Left ventricle myocardium superior (tissue), 1 donor: ENCODE measurements around the gene SUN2. TPM values are rescaled to one million over a fixed set of nuclear protein-coding genes. Genes with fewer than 3 reads are reported as not detected.
A peak's percentile ranks its signal among the peaks of the same experiment; 100 is the strongest.

Experiments used
- ATAC-seq: fragments of 200-7000 bp; cut with Tn5 transposase; one replicate; pipeline ENCODE4 v1.9.1; 2020; ENCODE audit warnings: mild to moderate bottlenecking, moderate library complexity
- DNase-seq: peaks from one replicate; pipeline ENCODE4 v3.0.0-alpha.2; 2020
- intact Hi-C: fragments of 100-400 bp; cut with micrococcal nuclease; formaldehyde crosslinking; loops from one replicate; pipeline ENCODE4 v1.11.0; 2022
- total RNA-seq: library from RNA; stranded (reverse); fragmentation: NEBNext Ultra II Directional; extraction: Animal tissue kit (Norgen Biotek cat#: 25700); gene quantifications from one replicate; pipeline ENCODE4 v1.2.1, GENCODE V29; 2021
- donor health status: DM: no; HTN: yes; CAD: no; lungs with severe emphysema.

The SUN2 gene
- total RNA-seq, 1 donor from 2014 or later = 109 TPM

DNA sequence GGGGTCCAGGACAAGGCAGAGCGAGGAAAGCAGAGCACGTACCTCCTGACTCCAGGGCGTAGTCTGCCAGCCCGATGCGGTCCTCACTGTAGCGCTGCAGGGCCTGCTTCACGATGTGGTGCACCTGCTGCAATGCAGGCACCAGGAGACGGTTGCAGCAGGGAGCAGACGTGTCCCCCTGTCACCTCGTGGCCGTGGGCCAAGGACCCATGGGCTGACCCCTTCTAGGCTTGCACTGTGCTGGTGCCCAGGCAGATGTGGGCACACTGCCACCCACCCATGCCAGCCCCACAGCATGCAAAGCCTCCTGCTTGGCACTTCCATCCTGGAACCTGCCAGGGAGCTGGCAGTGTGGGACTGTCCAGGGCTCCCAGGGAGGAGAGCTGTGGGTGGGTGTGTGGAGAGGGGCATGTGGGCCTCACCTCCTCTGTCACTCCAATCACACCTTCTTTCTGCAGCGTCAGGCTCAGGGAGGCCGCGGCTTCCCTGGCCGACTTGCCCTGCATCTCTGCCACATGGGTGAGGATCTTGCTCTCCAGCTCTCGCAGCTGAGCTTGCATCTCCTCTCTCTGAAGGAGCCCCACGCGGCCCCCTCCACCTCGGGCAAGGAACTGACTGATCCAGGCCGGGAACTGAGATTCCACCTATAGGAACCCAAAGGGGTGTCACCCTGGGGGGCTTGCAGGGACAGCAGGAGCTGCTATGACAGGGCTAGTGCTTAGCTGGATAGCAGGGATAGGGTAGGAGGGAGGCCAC is 16.3 kb downstream of the SUN2 start:
- intact Hi-C loops = no loop called here
- DNase-seq = peak; percentile 72
- ATAC-seq = peak; percentile 70

DNA sequence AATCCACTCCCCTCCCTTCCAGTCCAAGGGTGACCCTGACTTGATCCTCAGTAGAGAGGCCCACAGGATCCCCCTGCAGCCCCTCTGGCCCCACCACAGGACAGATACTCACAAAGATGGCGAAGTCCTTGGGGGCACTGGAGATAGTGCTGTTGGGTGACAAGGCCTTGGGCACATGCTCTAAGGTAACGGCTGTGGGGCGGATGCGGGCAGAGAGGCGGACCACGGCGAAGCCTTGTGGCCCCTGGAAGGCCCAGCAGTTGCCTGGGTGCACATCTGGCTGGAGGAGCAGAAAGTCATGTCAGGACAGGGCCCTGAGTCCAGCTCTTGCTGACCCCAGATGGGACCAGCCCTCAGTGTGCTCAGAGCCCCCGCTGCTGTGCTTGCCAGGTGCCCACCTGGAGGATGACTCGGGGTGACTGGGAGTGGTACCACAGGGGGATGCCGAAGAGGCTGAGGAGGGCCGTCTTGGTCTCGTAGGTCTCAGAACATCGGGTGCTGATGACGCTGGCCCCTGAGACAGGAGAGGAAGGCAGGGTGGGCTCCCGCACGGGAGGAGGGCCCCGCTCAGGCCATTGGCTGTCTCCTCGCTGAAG is 17.2 kb downstream of the SUN2 start:
- no peak for ATAC-seq
- intact Hi-C loops = no loop called here
- DNase-seq = no peak

DNA sequence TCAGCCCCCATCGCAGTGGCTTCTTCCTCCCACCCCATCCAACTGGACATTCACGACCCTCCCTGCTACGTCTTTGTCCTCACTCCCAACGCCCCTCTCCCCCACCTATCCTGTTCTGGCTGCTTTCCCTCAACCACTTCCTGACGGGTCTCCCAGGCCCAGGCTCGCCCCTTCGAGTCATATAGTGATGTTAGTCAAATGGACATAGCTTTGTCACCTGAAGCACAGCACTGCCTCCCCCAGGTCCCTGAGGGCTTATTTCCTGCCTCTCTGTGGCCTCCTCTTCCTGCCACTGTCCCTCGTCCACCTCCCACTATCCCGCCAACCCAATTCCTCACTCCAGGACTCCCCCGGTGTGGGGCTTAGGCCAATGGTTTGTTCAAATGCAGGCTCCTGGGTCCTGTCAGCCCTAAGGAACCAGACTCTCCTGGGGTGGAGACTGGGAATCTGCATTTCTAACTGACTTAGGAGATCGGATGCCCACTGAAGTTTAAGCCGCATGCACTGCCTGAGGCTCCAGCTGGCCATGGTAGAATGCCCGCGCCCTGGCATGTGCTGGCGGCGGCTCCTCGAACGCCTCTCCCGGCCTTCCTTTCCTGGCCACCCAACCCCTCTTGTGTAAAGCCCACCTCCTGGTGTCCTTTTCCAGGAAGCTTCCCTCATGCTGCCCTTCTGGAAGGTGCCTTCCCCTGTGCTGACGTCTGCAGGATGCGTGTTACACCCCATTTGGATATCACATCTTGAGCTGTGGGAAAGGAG is 18.3 kb downstream of the SUN2 start:
- no peak for ATAC-seq
- intact Hi-C loops = no loop called here
- DNase-seq = no peak

DNA sequence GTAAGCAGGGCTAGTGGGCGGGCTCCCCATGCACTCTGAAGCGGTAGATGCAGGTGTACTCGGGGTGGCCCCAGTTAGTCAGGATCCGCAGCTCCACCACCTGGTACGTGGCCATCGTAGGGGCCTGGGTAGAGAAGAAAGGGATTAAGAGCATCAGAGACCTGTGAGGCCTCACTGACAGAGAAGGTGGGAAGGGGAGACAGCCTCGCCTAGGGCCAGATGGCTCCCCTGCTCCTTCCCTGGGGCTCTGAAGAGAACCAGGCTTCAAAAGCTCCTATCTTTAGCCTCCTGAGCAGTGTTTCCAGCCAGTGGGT is 19.6 kb downstream of the SUN2 start:
- DNase-seq (no peak), ATAC-seq (no peak)
- intact Hi-C loops = no loop called here

DNA sequence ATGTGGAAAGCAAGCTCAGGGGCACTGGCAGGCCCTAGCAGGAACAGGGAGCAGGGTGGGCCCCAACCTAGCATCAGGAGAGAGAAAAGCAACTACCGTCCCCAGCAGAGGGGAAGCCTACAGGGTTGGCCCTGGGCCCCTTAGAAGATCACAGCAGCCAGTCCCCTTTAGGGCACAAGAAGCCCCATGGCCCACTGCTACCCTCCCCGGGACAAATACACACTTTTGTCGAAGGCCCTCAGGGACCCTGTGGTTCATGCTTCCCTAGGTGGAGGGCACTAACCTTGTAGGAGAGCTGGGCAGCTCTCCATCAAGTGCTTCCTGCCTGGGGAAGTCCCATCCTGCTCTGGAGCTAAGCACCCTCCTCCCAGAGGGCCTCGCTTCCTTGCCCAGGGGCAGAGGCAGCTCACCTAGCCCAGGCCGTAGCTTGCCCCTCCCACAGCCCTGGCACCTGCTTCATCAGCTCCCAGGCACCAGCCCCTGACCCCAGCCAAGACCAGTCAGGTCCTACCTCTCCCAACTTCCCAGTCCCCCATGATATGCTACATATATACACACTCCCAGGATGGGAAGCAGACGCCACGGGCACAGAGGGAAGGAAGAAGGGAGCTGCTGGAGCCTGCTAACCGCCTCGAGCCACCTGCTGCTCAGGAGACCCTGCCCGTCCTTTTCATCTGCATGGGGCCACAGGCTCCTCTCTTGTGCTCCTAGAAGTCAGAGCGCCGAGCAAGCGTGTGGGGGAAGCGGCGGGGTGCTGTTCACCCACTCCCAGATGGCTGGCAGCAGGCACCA is 20.1 kb downstream of the SUN2 start:
- intact Hi-C loops = no loop called here
- DNase-seq (no peak), ATAC-seq (no peak)

DNA sequence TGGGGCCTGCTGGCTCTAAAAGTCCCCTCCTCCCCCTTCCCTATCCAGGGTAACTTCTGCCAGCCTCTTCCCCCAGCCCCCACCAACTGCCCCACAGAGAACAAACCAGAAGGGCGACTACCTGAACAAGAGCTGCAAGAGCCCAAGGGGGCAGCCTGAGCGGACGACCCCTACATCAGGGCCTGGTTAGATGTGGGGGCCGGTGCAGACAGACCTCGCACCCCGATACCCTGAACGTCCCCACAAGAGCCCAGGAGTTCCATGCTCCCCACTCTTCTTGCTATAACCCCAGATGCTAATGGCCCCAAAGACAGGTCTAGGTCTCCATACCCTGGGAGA is 20.7 kb downstream of the SUN2 start:
- ATAC-seq (no peak), DNase-seq (no peak)
- intact Hi-C loops = no loop called here

DNA sequence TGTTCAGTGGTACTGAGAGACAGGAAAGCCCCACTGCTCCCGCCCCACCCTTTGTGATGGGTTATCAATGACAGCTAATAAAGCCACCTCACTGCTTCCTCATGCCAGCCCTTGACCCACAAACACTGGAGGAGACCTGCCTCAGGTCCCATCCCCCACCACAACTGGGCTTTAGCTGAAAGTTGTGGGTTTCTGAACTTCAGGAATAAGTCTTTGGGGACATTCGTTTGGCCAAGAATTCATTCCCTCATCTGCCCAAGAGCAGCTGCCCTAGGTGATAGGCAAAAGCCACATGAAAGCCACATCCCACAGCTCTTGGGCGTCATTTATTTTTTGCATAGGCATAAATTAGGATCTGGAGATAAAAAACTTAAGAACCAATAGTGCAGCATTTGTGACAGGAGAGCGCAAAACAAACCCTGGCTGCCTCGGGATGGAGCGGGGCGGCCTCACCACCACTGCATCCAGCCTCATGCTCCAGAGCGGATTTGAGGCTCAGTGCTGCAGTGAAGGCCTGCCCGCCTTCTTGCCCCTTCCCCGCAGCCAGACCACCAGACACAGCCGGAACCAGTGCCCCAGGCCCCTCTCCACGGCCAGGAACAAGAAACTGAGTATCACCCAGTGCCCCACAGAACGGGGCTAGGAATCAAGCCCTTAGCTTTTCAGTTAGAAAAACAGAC is 21.2 kb downstream of the SUN2 start:
- intact Hi-C loops = no loop called here
- DNase-seq = no peak
- ATAC-seq = no peak

DNA sequence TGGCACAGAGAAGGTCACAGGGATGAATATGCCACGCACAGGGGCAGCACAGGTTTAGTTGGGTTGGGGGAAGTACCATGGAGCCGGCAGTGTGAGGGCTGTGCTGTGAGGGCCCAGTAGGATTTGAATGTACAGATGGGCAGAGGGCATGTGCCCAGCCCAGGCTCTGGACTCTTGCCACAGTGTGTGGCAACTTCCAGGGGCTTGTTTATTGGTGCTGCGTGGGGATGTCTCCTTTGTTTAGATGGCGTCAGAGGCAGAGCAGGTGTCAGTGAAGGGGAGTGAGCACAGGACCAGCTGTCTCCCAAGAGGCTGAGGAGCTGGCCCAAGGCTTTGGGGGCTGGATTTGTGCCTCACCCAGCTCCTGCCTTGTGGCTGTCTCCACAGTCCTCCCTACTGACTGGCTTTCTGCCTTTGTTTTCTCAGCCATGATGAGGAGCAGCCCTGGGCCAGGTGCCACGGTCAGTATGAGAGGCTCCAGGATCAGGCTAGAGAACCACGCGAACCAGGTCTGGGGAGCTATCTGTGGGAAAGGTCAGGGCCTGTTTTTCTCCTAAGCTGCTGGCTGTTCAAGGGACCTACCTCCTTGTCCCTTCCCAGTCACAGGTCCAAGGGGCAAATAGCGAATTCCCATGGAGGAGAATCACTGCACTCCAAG is 21.9 kb downstream of the SUN2 start:
- intact Hi-C loops = no loop called here
- peak; percentile 81 for DNase-seq

DNA sequence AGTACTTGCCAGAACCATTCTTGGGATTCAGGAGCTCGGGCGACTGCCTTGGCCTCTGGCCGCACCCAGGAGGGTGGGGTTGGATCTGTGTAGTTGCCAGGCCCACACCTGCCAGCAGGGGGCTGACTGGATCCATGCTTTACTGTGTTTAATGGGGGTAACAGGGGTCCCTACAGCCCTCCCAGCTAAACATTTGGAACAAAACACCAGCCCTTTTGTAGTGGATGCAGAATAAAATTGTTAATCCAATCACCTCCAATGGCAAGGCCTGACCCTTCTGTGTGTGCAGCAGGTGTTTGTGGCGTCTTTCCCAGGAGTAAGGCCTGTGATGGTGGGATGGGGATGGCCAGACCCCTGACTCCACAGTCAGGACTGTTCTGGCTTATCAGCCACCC is 22.5 kb downstream of the SUN2 start:
- ATAC-seq (peak; percentile 50), DNase-seq (peak; percentile 71)
- intact Hi-C loops = no loop called here

More for the DNA sequence above, 21.9 kb downstream of the SUN2 start:
- peak; percentile 74 for ATAC-seq

DNA sequence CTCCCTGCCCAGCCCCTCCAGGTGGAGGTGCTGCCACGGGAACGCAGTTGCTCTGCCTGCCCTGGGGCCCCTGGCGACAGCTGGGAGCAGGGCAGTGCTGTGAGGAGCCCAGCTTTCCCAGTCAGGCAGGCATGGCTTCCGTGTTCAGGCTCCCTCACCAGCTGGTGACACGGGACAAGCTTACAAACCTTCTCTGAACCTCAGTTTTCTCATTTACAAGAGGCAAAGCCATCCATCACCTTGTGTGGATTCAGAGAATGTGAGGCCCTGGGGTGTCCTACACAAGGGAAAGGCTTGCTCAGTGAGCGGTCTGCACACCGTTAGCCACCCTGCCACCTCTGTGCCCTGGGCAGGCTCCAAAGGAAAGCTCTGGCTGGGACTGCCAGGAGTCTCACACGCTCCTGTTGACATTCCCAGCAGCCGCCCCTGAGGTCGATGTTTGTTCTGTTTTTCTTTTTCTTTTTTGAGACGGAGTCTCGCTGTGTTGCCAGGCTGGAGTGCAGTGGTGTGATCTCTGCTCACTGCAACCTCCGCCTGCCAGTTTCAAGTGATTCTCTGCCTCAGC is 23.5 kb downstream of the SUN2 start:
- ATAC-seq = peak; percentile 46
- intact Hi-C loops = no loop called here
- DNase-seq = no peak

DNA sequence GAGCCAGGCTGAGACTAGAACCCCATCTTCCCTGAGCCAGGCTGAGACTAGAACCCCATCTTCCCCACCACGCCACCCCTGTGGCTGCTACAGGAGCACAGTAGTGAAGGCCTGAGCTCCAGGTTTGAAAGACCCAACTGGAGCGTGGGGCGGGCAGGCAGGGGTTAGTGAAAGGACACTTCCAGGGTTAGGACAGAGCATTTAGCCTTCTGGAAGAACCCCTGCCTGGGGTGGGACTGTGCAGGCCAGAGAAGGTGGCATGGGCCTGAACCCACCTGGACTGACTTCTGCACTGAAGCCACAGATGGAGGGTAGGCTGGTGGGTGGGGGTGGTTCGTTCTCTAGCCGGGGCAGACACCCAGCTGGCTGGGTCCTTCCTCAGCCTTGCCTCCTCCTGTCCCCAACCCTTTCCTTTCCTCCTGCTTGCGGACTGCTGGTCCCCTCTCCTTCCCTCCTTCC is 24.1 kb downstream of the SUN2 start:
- DNase-seq (no peak), ATAC-seq (no peak)
- intact Hi-C loops = no loop called here

DNA sequence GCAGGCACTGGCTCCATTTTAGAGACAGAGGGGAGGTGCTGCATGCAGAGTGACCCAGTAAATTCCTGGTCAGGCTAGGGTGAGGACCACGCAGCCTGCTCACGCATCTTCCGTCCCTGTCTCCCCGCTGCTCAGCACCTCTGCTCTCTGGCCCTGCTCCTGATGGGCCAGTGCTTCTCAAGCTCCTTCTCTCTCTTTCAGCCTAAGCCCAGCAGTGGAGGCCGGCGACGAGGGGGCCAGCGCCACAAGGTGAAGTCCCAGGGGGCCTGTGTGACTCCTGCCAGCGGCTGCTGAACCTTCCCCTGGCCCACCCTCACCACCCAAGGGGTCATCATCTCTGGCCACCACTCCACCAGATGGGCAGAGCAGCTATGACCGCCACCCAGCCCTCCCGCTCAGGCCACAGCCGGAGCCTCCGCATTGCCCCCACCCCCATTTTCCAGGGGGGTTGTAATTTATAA is 25.4 kb downstream of the SUN2 start:
- ATAC-seq = no peak
- intact Hi-C loops = no loop called here
- no peak for DNase-seq

DNA sequence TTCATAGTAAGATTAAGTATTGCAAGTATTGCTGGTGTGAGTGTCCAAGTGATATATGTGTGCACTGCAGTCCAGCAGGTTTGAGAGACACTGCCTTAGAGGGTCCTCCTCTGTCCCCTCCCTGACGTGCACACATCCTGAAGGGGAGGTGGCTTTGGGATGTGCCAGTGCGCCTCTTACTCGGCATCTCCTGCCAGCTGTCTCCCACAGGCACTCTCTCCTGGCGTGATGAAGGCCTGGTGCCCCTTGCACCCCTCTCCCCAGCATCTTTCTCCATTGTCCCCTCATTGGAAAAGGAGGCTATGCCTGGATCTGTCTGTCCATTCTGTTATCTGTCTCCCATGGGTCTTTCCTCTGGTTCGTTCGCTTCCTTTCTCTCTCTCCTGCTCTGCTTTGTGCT is 25.9 kb downstream of the SUN2 start:
- ATAC-seq (no peak), DNase-seq (no peak)
- intact Hi-C loops = no loop called here

DNA sequence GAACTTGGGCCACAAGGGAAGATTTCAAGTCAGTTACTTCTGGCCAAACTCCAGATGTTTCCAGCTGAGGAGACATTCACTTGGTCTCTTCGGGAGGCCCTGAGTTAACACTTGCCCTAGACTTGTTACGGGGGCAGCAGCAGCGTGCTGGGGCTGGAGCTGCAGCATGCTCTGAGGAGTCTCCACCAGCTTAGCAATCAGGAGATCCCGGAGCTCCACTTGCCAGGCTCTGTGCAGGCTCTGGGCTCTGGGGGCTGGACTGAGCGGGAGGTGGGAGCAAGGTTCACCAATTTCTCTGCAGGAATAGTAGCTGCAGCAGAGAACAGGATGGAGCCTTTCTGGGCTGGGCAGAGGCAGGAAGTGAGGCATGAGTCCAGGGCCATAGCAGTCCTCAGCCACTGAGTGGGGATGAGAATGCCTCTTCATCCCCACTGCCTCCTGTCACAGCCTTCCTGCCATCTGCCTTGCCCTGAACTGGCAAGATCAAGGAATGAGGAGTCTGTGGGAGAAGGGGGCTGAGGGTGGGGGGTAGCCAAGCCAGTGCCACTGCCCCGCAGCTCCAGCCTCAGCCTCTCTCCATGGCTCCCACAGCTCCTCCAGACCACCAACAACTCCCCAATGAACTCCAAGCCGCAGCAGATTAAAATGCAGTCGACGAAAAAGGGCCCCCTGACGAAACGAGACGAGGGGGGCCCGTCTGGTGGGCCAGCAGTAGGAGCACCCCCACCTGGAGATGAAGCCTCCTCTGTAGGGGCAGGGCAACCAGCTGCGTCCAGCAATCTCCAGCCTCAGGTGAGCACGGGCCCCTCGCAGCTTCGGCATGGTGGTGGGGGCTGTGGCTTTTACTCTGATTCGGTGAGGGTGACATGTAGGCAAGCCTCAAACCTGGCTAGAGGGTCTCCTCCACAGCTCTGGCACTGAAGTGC is 26.7 kb downstream of the SUN2 start:
- ATAC-seq (no peak), DNase-seq (no peak)
- intact Hi-C loops = no loop called here

DNA sequence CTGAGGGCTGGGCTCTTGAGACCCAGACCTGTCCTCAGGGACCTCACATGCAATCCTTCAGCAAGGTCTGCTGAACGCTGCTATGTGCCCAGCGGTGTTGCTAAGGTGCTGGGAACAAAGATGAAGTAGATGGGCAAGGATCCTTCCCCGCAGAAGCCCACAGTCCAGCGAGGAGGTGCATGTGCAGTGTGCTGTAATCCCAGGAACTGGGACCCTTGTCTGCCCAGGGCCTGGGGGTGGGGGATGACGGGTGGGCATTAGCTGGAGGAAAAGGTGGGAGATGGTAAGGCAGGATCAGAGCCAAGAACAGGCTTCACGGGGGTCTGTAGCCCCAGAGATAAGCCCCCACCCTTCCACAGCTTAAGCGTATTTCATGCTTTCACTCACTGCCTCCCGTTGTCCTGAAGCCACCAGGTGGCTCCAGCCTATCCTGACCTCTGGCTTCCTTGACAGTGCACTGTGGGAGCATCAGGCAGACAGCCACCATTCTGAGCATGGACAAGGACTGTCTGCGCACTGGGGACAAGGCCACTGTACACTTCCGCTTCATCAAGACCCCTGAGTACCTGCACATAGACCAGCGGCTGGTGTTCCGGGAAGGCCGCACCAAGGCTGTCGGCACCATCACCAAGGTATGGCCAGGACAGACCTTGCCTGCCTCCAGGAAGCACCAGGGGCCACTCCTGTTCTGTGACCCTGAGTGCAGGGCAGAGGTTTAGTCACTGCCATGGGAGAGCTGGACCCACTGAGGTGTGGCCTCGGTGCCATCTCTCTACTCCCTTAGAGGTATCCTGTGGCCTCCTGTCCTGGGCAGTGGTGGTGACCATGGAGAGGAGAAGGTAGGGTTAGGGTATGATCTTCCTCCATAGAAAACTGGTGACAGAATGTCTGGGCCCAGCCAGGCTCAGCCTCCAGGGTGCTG is 28.0 kb downstream of the SUN2 start:
- intact Hi-C loops = no loop called here
- no peak for DNase-seq
- ATAC-seq = no peak

DNA sequence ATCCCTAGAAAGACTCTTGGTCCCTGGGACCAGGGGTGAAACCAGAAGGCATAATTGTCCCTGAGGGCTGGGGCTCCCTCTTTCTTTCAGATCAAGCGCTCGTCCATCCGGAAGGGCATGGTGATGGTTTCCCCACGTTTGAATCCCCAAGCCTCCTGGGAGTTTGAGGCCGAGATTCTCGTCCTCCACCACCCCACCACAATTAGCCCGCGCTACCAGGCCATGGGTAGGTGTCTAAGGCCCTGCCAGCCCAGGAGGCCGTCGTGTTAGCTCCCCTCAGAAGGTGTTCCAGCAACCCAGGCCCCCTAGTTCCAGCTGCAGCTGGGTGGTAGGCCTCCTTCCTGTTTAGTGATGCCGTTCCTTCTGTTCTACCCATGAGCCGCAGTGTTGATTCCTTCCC is 28.7 kb downstream of the SUN2 start:
- intact Hi-C loops = no loop called here
- DNase-seq (no peak), ATAC-seq (no peak)
